C4-2B (cell line): ENCODE results near the gene SERPINA4.
"Not testable (repeated sequence)": the region's sequence is repeated elsewhere in the genome, so short reads cannot be mapped to it uniquely, and the experiment has no call there.

Source experiments
- CTCF ChIP-seq: fragments of 450-650 bp; conservative IDR thresholded peaks from 2 replicates; pipeline ENCODE4 v1.5.1; 2017; ENCODE audit warnings: mild to moderate bottlenecking
- ZFX ChIP-seq: fragments of 450-650 bp; IDR thresholded peaks from 2 replicates; pipeline ENCODE4 v1.6.1; 2017

- TF ChIP-seq CTCF, ZFX: not testable (repeated sequence)
These were observed 47.7 kb downstream of the SERPINA4 start for GRCh38 chr14:94608966-94609365.
